WTC11 (cell line): ENCODE measurements around the gene TWF2. TPM values are rescaled to one million over a fixed set of nuclear protein-coding genes. Genes with fewer than 3 reads are reported as not detected.

Experiments
- ATAC-seq: fragments of 200-7000 bp; cut with Tn5 transposase; 2 replicates; pipeline ENCODE4 v1.10.0; 2021; ENCODE audit warnings: mild to moderate bottlenecking, moderate library complexity
- CTCF ChIA-PET: fragments of 300-600 bp; sonication (Branson Sonifier 250); formaldehyde crosslinking; loops from one replicate; lab custom pipeline; 2021; ENCODE audit warnings: antibody characterized with exemption; lab: Charles Lee
- POLR2A ChIA-PET: fragments of 350-600 bp; sonication (Branson Sonifier 250); formaldehyde crosslinking; loops from one replicate; lab custom pipeline; 2021; ENCODE audit warnings: antibody characterized with exemption; lab: Charles Lee
- DNase-seq: peaks from one replicate; pipeline ENCODE4 v3.0.0; 2021; ENCODE audit warnings: low spot score
- H3K27ac Mint-ChIP-seq: 2 replicates; pipeline ENCODE4 v1.8.0; 2021; ENCODE audit warnings: mixed read lengths
- H3K27me3 Mint-ChIP-seq: 2 replicates; pipeline ENCODE4 v1.8.0; 2021; ENCODE audit warnings: low read depth, mild to moderate bottlenecking, moderate library complexity, mixed read lengths
- H3K36me3 Mint-ChIP-seq: 2 replicates; pipeline ENCODE4 v1.8.0; 2021; ENCODE audit warnings: mixed read lengths
- H3K4me1 Mint-ChIP-seq: 2 replicates; pipeline ENCODE4 v1.8.0; 2022; ENCODE audit warnings: mixed read lengths
- H3K4me3 Mint-ChIP-seq: 2 replicates; pipeline ENCODE4 v1.8.0; 2021; ENCODE audit warnings: mild to moderate bottlenecking, moderate library complexity, mixed read lengths
- H3K9me3 Mint-ChIP-seq: 2 replicates; pipeline ENCODE4 v1.8.0; 2021; ENCODE audit warnings: mixed read lengths
- ARID4B ChIP-seq: sonication (generic); formaldehyde crosslinking; IDR thresholded peaks from 2 replicates; pipeline ENCODE4 v1.8.0; 2023; ENCODE audit warnings: missing genetic modification reagents, mild to moderate bottlenecking, borderline replicate concordance
- E2F1 ChIP-seq: sonication (generic); formaldehyde crosslinking; IDR thresholded peaks from 2 replicates; pipeline ENCODE4 v1.8.0; 2022; ENCODE audit warnings: mild to moderate bottlenecking, missing genetic modification reagents
- ELF4 ChIP-seq: sonication (generic); formaldehyde crosslinking; IDR thresholded peaks from 2 replicates; pipeline ENCODE4 v1.8.1; 2022; ENCODE audit warnings: low read depth, mild to moderate bottlenecking, moderate library complexity, missing genetic modification reagents
- EMX1 ChIP-seq: fragments of 250-450 bp; sonication (Bioruptor Pico); IDR thresholded peaks from 2 replicates; pipeline ENCODE4 v1.8.0; 2021; ENCODE audit warnings: mild to moderate bottlenecking
- ESRRA ChIP-seq: sonication (generic); formaldehyde crosslinking; IDR thresholded peaks from 2 replicates; pipeline ENCODE4 v1.8.1; 2022; ENCODE audit warnings: mild to moderate bottlenecking, missing genetic modification reagents, borderline replicate concordance
- ETV6 ChIP-seq: sonication (generic); formaldehyde crosslinking; IDR thresholded peaks from 2 replicates; pipeline ENCODE4 v1.8.1; 2022; ENCODE audit warnings: mild to moderate bottlenecking, missing genetic modification reagents
- FOXP1 ChIP-seq: sonication (generic); formaldehyde crosslinking; IDR thresholded peaks from 2 replicates; pipeline ENCODE4 v1.8.0; 2022; ENCODE audit warnings: missing genetic modification reagents, mild to moderate bottlenecking, moderate library complexity, borderline replicate concordance
- MAX ChIP-seq: sonication (generic); formaldehyde crosslinking; IDR thresholded peaks from 2 replicates; pipeline ENCODE4 v1.8.0; 2022; ENCODE audit warnings: mild to moderate bottlenecking, missing genetic modification reagents
- NR2C2 ChIP-seq: sonication (generic); formaldehyde crosslinking; IDR thresholded peaks from 2 replicates; pipeline ENCODE4 v1.8.0; 2022; ENCODE audit warnings: mild to moderate bottlenecking, missing genetic modification reagents
- RELA ChIP-seq: sonication (generic); formaldehyde crosslinking; IDR thresholded peaks from 2 replicates; pipeline ENCODE4 v1.8.1; 2022; ENCODE audit warnings: missing genetic modification reagents, mild to moderate bottlenecking, borderline replicate concordance
- SMAD4 ChIP-seq: sonication (generic); formaldehyde crosslinking; IDR thresholded peaks from 2 replicates; pipeline ENCODE4 v1.8.0; 2022; ENCODE audit warnings: mild to moderate bottlenecking, missing genetic modification reagents
- TP53 ChIP-seq: sonication (generic); formaldehyde crosslinking; IDR thresholded peaks from 2 replicates; pipeline ENCODE4 v1.8.1; 2023; ENCODE audit warnings: mild to moderate bottlenecking, missing genetic modification reagents
- ZNF138 ChIP-seq: sonication (generic); formaldehyde crosslinking; conservative IDR thresholded peaks from 2 replicates; pipeline ENCODE4 v1.8.1; 2022; ENCODE audit warnings: mild to moderate bottlenecking, moderate library complexity, missing genetic modification reagents
- ZNF281 ChIP-seq: sonication (generic); formaldehyde crosslinking; IDR thresholded peaks from 2 replicates; pipeline ENCODE4 v1.8.0; 2023; ENCODE audit warnings: mild to moderate bottlenecking, missing genetic modification reagents
- ZNF396 ChIP-seq: fragments of 250-450 bp; sonication (Bioruptor Pico); IDR thresholded peaks from 2 replicates; pipeline ENCODE4 v1.8.0; 2021; ENCODE audit warnings: mild to moderate bottlenecking, moderate library complexity, borderline replicate concordance
- ZNF512 ChIP-seq: sonication (generic); formaldehyde crosslinking; IDR thresholded peaks from 2 replicates; pipeline ENCODE4 v1.8.1; 2022; ENCODE audit warnings: missing genetic modification reagents, borderline replicate concordance
- ZNF671 ChIP-seq: fragments of 250-450 bp; sonication (Bioruptor Pico); IDR thresholded peaks from 2 replicates; pipeline ENCODE4 v1.8.0; 2021; ENCODE audit warnings: mild to moderate bottlenecking
- total RNA-seq: library from RNA; stranded (reverse); gene quantifications from 3 replicates; pipeline ENCODE4 v1.2.3, GENCODE V29; 2021

Gene TWF2
- total RNA-seq, 1 experiment from 2014 or later, result 71.1 TPM

- H3K36me3 Mint-ChIP-seq, result peaks cover 1% of the 10 kb centered on the region
- POLR2A ChIA-PET, result interaction anchor here (1.0 to 1.6 kb wide), 3 partner anchors 31 to 277 kb away, joined by 3 to 7 read pairs (median 4); partner anchors contain the start of gene WDR82
- TF ChIP-seq SMAD4 (no peak), ELF4 (CRISPR knock-in tag) (no peak), RELA (CRISPR knock-in tag) (no peak), ZNF396 (no peak), MAX (CRISPR knock-in tag) (no peak), ARID4B (no peak), NR2C2 (CRISPR knock-in tag) (no peak), ESRRA (CRISPR knock-in tag) (no peak), E2F1 (CRISPR knock-in tag) (no peak)
- peak overlapping the region; percentile 67; the same call in 1 of the 2 replicates for H3K4me3 Mint-ChIP-seq
- H3K27ac Mint-ChIP-seq, result no peak overlapping the region
- peaks cover 50% of the 10 kb centered on the region for H3K27me3 Mint-ChIP-seq
- CTCF ChIA-PET, result interaction anchor here (1.2 to 4.0 kb wide), 4 partner anchors 16 to 138 kb away, joined by 3 to 23 read pairs (median 6); no protein-coding TSS in a partner anchor
- no peak for ATAC-seq
- no peak for DNase-seq
- H3K4me1 Mint-ChIP-seq, result peaks cover 9% of the 10 kb centered on the region; the same call in 1 of the 2 replicates
- H3K9me3 Mint-ChIP-seq, result no peaks in the 10 kb centered on the region
These were observed 7.9 kb upstream of the TWF2 start for GRCh38 chr3:52246728-52247408.

- Mint-ChIP-seq H3K36me3 (no peaks in the 10 kb centered on the region), H3K4me3 (peak overlapping the region; percentile 67), H3K9me3 (no peaks in the 10 kb centered on the region), H3K27me3 (peaks cover 50% of the 10 kb centered on the region), H3K4me1 (peaks cover 9% of the 10 kb centered on the region; the same call in 1 of the 2 replicates), H3K27ac (no peak overlapping the region)
- POLR2A ChIA-PET, result interaction anchor here (0.7 to 1.6 kb wide), 5 partner anchors 12 to 277 kb away, joined by 3 to 7 read pairs (median 4); partner anchors contain the start of genes GLYCTK and WDR82
- no peak for TF ChIP-seq ZNF671 (CRISPR knock-in tag)
- 0 out of 2 replicates have a peak, but pooled peaks have one; percentile 4 for TF ChIP-seq ZNF138
- no peak for TF ChIP-seq TP53 (CRISPR knock-in tag)
- TF ChIP-seq FOXP1 (CRISPR knock-in tag), result no peak
- ATAC-seq (peak; percentile 41), DNase-seq (no peak)
- CTCF ChIA-PET, result interaction anchor here (0.8 to 4.0 kb wide), 6 partner anchors 9 to 139 kb away, joined by 3 to 23 read pairs (median 8); no protein-coding TSS in a partner anchor
These were observed 7.3 kb upstream of the TWF2 start for GRCh38 chr3:52246264-52246620.

- no peaks in the 10 kb centered on the region for H3K36me3 Mint-ChIP-seq
- CTCF ChIA-PET, result interaction anchor here (0.6 to 4.0 kb wide), 11 partner anchors 8 to 153 kb away, joined by 3 to 23 read pairs (median 4); partner anchors contain the start of gene WDR82
- H3K27me3 Mint-ChIP-seq, result peaks cover 50% of the 10 kb centered on the region
- H3K4me3 Mint-ChIP-seq, result peak within 1 kb of the TSS; percentile 67
- DNase-seq, result peak; percentile 72
- POLR2A ChIA-PET, result interaction anchor here (0.7 to 1.6 kb wide), 5 partner anchors 11 to 276 kb away, joined by 3 to 7 read pairs (median 4); partner anchors contain the start of genes GLYCTK and WDR82
- ATAC-seq, result peak; percentile 86
- H3K4me1 Mint-ChIP-seq, result peaks cover 15% of the 10 kb centered on the region
- H3K27ac Mint-ChIP-seq, result no peak within 1 kb of the TSS
- no peaks in the 10 kb centered on the region for H3K9me3 Mint-ChIP-seq
- peak; percentile 75; the same call in 1 of the 2 replicates for TF ChIP-seq ETV6
- TF ChIP-seq ZNF396, result no peak
- 0 out of 2 replicates have a peak, but pooled peaks have one; percentile 78 for TF ChIP-seq RELA (CRISPR knock-in tag)
- no peak for TF ChIP-seq EMX1
- TF ChIP-seq ZNF281 (CRISPR knock-in tag), result 0 out of 2 replicates have a peak, but pooled peaks have one; percentile 49
- no peak for TF ChIP-seq ZNF512
These were observed 6.6 kb upstream of the TWF2 start, which contains the start of gene PPM1M for GRCh38 chr3:52245322-52246263. TSS of gene PPM1M (plus strand) at chr3:52245759. CDS start at chr3:52245825, 66 bp downstream.
